Umbilical cord (tissue), 2 donors: ENCODE measurements around the gene ARID4B. TPM values are rescaled to one million over a fixed set of nuclear protein-coding genes. Genes with fewer than 3 reads are reported as not detected.
"Not testable (repeated sequence)": the region's sequence is repeated elsewhere in the genome, so short reads cannot be mapped to it uniquely, and the experiment has no call there.

Experiments used
- DNase-seq: peaks from one replicate; pipeline ENCODE4 v3.0.0-alpha.2; 2015; ENCODE audit warnings: low spot score
- total RNA-seq: library from RNA; depleted of rRNA; stranded (reverse); fragments of >200 nt; gene quantifications from one replicate; pipeline ENCODE4 v1.2.3, GENCODE V29; 2014; ENCODE audit warnings: low replicate concordance; ENCODE audit not compliant: insufficient read depth

The ARID4B gene
- total RNA-seq, 1 donor from 2014 or later, result 49.8 TPM

DNA sequence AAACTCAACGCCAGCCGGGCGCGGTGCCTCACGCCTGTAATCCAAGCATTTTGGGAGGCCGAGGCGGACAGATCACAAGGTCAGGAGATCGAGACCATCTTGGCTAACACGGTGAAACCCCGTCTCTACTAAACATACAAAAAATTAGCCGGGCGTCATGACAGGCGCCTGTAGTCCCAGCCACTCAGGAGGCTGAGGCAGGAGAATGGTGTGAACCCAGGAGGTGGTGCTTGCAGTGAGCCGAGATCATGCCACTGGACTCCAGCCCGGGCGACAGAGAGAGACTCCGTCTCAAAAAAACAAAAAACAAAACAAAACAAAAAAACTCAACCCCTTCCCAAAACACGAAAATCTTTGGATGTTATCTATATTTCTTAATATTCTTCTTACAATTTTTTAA lies 58.0 kb downstream of the ARID4B start:
- DNase-seq, result not testable (repeated sequence)

DNA sequence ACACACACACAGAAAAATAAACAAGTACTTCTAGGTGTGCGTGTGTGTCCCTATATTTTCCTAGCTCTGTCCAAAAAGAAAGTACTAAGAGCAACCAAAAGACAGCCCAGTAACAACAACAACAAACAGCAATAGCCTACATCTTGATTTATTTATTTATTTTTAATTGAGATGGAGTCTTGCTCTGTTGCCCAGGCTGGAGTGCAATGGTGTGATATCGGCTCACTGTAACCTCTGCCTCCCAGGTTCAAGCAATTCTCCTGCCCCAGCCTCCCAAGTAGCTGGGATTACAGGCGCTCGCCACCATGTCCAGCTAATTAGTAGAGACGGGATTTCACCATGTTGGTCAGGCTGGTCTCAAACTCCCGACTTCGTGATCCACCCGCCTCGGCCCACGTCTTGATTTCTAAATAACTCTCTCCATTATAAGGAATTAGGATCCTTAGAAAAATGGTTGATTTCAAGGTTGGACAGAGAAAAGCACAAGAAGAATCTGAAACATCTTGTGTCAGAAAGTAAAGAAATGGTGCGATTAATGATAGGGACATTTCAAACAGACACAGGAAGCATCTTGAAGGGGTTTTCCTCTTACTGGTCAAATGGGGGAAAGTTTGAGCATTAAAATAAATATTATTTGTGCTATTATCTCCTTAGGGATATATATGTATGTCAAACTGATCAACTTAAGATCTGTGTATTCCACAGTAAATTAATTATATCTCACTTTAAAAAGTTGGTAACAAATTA lies 59.4 kb downstream of the ARID4B start:
- no peak for DNase-seq

DNA sequence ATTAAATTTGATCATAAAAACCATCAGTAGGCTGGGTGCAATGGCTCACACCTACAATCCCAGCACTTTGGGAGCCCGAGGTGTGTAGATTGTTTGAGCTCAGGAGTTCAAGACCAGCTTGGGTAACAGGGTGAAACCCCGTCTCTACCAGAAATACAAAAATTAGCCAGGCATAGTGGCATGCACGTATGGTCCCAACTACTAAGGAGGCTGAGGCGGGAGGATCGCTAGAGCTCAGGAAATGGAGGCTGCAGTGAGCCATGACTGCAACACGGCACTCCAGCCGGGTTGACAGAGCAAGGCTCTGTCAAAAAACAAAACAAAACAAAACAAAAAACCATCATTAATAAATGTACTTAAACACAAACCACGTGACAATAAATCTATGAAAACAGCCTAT lies 61.0 kb downstream of the ARID4B start:
- DNase-seq, result no peak

DNA sequence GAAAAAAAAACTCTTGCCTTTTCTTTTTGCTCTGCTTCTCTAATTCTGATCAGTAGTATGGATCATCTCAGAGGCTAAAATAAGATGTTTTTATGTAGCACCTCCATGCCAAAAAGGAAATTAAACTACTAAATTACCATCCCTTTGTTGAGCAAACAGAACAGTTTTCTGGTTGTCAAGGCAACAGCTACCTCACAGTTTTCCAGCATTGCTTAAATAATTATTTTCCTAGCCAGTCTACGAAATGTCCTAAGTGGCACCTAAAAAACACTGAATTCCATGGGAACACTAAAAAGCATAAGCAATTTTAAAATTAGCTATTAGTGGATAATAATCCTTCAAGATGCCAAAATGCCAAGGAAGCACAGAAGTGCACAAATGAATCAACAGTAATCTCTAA lies 61.7 kb downstream of the ARID4B start:
- no peak for DNase-seq

DNA sequence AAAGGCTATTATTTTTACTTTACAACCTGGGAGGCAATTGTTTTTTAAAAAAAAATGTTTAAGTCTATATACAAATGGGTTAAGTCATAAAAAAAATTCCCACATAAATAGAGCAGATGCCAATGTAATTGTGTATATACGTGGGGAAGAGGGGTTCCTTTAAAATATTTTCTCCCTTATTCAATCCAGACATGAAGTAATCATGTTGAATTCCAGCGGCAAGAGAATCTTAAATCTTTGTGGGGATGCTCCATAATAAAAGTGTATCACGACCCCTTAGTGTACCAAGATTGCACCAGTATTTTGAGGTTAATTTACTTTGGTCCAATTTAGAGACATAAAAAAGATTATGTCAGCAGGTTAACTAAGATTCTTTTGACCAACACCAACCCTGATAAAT lies 62.1 kb downstream of the ARID4B start:
- DNase-seq, result no peak

DNA sequence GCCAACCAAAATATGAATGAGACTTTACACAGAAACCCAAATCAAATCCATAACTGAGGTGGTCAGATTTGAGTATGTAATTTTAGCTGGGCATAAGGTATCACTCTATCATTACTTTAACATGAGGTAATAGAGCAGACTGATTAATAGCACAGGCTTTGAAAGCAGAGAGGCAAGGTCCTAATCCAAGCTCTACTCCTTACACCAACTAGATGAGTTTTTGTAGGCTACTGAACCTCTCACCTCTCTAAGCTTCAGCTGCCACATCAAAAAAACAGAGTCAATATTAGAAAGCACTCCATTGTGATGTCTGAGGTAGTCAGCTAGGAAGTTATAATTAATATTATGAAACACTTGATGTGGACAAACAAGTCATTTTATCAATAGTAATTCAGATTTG lies 63.7 kb downstream of the ARID4B start:
- no peak for DNase-seq

DNA sequence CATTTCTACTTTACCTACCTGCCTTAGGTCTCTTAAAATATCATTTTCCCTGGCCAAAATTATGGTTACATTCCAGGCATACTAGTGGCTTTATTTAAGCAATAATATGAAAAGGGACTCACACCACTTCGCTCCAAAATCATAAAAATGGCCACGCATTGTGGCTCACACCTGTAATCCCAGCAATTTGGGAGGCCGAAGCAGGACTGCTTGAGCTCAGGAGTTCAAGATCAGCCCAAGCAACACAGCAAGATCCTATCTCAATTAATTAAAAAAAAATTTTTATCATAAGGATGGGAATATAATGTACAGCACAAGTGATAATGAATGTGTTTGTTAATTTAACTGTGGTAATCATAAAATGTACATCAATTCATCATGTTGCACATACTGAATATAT lies 65.4 kb downstream of the ARID4B start:
- DNase-seq, result no peak

DNA sequence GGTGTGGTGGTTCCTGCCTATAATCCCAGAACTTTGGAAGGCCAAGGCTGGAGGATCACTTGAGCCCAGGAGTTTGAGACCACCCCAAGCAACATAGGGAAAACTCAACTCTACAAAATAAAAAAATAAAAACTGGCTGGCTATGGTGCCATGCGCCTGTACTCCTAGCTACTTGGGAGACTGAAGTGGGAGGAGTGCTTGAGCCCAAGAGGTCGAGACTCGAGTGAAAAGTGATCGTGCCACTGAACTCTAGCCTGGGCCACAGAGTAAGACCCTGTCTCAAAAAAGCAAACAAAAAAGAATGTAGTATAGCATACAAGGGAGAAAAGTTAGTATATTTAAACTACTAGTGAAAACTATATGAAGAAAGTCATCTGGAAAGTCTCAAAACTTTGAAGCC lies 66.7 kb downstream of the ARID4B start:
- DNase-seq, result no peak

DNA sequence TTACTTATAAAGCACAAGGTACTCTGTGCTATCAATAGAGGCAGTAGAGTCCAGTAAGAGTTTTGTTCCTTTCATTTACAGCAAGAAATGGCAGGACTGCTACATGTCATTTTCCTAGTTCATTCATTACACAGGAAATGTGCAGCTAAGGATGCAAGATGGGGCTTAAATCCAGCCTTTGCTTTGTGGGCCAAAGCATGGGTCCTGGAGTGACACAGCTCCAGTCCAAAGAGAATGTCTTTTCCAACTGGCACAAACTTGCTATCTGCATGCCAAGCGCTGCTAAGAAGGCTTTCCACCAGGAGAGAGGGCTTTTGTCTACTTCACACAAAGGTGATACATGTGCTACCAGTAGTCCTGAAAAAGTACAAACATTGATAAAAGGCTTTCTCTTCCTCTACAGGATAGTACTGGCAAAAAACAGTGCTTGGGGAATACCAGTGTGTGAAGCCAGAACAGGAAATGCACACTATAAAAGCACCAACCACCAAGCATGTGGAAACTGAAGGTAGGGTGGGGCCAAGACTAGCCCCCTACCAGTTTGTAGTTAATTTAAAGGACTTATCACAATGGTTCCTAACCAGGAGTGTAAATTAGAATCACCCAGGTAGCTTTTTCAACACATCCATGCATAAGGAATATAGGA lies 68.7 kb downstream of the ARID4B start:
- no peak for DNase-seq

DNA sequence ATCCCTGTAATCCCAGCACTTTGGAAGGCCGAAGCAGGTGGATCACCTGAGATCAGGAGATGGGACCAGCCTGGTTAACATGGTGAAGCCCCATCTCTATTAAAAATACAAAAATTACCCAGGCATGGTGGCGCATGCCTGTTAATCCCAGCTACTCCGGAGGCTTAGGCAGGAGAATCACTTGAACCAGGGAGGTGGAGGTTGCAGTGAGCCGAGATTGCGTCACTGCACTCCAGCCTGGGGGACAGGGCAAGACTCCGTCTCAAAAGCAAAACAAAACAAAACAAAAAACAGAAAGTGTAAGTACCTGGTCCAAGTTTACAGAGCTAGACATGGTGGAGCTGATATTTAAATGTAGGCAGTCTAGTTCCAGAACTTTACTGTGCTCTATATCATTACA lies 69.9 kb downstream of the ARID4B start:
- not testable (repeated sequence) for DNase-seq

DNA sequence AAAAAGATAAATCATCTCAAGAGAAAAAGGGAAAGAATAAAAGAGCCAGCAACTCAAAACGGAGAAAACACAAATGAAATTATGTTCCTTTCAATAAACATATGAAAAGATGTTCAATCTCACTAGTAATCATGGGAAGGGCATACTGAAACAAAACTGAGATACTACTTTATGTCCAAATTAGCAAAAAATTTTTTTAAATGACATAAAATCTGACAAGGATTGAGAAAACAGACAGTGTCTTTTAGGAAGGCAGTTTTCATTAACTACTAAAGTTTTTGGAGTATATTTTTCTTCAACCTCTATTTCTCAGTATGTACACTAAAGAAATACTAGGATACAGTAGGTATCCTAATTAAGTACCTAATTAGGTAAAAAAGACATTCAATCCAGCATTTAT lies 73.3 kb downstream of the ARID4B start:
- DNase-seq, result no peak

DNA sequence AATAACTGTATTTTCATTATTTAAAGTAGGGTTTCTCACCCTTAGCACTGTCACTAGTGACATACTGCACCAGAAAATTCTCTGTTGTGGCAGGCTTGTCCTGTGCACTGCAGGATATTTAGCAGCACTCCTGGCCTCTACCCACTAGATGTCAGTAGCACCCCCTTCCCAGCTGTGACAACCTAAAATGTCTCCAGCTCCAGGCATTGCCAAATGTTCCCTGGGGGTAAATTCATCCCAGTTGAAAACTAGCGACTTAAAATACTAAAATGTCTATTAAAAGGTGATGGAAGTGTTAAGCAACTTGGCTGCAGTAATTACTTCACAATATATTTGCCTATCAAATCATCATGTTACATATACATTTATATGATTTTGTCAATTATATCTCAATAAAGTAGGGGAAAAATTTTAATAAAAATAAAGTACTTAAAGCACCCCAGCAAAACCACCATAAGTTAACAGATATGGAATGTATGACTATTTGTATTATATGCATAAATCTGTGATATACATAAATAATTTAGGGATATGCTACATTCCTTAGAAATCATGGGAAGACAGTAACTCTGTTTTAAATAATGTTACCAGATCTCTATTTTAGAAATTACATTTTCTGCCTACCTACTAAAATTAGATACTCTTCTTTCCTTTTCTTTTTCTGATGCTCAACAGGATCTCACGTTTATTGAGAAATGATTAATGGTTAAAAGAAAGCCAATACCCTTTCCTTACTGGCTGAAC lies 74.6 kb downstream of the ARID4B start:
- DNase-seq, result peak; percentile 59

DNA sequence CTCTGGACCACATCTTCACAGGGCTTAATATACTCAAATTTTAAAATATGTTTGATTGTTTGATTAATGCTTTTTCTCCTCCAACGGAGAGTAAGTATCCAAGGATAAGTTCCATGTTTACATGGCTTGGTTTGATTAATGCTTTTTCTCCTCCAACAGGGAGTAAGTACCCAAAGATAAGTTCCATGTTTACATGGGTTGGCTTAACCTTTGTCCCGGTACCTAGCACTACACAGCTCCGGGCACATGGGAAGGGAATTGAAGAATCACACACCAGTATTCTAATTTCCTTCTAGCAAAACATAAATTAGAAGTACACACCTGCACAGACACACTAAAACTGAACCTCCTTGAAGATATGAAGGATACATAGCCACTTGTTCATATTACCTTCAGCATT lies 77.5 kb downstream of the ARID4B start:
- no peak for DNase-seq

DNA sequence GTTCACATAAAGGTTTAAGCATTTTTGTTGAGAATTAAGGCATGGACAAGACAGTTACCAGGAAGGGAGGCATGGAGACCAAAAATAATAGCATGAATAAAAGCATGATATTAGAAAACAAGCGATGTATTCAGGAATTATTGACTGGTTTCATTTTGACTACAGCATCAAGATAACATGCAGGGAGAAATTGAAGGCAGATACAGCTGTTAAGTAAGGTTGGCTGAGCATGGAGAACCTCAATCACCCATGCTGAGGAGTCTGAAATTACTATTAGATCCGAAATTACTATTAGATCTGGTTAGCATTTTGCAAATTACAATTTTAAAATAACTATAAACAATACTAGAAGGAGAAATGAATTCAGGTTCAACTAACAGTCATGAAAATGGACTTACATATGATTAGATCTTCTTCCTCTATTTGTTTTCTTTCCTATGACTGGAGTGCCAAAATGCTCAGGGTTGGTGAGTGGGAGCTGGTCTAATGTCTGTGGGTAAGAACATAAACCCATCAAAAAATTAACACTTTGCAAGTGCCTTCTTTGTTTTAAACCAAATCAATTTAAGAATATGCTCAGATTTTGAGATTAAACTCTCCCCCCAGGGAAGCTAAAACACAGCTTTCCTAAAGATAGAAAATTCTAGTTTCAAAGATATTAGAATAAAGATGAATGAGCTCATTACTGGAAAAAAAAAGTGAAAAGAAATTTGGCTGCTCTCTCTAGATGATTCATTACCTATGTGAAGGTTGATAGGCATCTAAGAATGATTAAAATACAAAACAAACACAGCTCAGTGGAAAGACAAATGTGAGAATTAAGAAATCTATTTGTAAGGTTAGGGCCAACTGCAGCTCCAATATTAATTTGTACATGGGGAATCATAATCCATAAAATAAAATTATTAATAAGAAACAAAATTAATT lies 81.7 kb downstream of the ARID4B start:
- DNase-seq, result no peak

DNA sequence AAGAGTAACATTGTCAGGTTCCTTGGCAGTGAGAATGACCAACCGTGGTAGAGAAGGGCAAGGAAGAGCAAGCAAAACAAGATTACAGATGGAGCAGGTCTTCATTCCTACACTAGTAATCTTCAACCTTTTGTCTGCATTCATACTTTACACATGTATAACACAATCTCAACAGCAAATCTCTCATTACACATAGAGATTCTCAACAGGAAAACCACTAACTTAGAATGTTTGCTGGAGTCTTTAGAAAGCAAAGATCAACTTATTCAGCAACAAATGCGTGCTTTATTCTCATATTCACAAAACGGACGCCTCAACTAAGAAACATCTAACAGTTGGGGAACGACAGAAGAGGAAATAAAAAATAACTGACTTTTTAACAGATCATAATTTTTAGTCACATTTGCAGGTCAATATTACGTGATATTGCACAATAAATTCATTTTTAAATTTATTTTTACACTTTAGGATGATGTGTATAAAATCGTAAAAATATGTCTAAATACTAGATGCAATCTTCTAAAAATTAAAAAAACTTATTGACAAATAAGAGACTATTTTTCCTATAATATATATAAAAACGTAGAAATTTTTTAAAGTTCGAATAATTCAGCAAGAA lies 82.9 kb downstream of the ARID4B start:
- DNase-seq, result no peak

DNA sequence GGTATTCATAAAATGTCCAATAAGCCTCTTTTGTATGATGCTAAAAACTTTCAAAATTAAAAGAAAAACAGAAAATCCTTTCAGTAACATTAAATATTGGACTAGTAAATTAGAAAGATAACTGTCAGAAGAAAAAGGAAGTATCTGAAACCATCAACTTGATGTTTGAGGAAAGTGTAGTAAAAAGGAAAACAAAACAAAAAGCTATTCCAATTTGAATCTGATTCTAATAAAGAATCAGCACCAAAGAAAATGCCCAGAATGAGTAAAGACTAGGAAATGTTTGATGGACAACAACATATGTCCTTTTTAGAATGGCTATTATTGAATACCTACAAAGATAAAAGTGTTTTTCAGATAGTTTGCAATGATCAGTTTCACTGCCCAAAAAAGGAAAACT lies 87.0 kb downstream of the ARID4B start:
- DNase-seq, result no peak

DNA sequence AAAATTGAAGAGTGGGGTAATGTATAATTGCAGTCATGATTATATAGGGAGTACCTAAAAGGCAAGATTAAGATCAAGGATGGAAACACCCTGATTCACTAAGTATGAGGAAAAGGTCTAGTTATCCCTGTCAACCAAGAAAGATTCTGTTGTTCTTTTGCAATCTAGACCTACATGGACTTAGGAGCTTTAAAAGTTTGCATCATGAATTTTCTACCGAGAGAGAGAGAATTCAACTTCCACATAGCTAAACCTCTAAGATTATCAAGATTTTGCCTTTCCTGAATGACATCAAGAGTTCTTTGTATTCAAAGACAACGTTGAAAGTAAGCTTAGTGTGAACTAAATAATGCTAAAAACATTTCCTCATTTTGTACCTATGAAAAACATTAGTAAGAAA lies 88.1 kb downstream of the ARID4B start:
- peak; percentile 8 for DNase-seq

DNA sequence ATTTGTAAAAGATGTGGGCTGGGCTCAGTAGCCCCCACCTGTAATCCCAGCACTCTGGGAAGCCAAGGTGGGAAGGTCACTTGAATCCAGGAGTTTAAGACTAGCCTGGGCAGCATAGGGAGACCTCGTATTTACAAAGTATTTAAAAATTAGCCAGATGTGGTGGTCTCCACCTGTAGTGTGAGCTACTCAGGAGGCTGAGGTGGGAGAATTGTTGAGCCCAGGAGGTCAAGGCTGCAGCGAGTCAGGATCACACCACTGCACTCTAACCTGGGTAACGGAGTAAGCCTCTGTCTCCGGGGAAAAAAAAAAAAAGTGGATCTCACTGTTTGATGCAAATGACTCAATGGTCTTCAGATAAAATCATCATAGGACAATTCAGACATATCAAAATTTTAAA lies 89.4 kb downstream of the ARID4B start:
- DNase-seq, result no peak

DNA sequence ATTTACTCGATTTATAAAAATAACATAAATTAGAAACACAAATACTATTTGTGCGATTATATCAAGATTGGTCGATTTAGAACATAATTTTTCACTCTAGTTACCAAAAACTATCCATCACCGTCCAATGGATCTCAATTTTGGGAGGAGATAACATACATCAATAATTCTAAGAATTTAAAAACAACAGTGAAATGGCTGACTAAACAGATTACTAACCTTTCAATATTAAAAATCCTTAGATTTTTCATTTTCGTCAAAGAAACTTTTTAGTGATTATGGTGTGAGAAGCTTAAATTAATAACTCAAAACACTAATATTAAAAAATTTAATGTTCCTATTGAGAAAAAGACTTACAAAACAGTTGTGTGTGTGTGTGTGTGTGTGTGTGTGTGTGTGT lies 91.9 kb downstream of the ARID4B start:
- DNase-seq, result no peak

DNA sequence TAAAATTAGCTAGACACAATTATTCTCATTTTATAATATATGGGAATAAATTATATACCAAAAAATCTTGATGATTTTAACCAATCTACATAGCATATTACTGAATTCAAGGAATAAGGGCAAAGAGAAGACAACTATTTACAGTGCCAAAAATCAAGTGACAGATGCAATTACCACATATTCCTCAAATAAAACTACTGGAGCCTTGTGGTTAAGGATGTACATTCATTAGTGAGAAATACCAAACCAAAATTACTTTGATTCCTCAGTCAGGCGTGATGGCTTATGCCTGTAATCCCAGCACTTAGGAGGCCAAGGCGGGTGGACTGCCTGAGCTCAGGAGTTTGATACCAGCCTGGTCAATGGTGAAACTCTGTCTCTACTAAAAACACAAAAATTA lies 98.1 kb downstream of the ARID4B start:
- no peak for DNase-seq

DNA sequence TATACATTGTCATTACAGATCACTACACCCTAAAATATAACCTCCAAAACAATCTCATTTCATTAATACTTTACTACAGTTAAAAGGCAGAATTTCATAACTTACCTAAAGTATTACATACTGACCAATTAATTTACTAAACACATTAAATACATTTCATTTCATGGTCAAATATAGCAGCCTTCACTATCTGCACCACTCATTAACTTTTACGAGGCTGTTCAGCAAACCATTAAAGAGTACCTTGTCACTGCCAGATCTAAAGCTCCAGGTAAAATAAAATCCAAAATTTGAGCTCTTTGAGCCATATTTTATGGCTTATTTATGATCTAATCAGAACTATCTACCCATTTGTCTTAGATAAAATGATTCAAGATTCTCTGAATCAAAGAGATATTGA lies 100.6 kb downstream of the ARID4B start:
- no peak for DNase-seq
